ENCODE measurements around the gene SLFN12L. TPM values are rescaled to one million over a fixed set of nuclear protein-coding genes. Genes with fewer than 3 reads are reported as not detected.
A peak's percentile ranks its signal among the peaks of the same experiment; 100 is the strongest.

Gene SLFN12L
- total RNA-seq, 1 experiment from 2014 or later: not detected

GRCh38 chr17:35559495-35560210 lies 22.2 kb upstream of the SLFN12L start:
- no peaks in the 10 kb centered on the region for H3K9me3 ChIP-seq (ENCODE audit: insufficient read depth, low read depth)
- H4K20me1 ChIP-seq (ENCODE audit: insufficient read depth): no peaks in the 10 kb centered on the region
- H2AFZ ChIP-seq: no peak overlapping the region
- no peak overlapping the region for H3K4me3 ChIP-seq
- no peak for DNase-seq
- TF ChIP-seq EZH2 (IDR thresholded peaks at IDR 0.05; ENCODE audit: low read depth) (no peak), CTCF (conservative IDR thresholded peaks at IDR 0.05) (no peak)
- peaks cover 32% of the 10 kb centered on the region for H3K27me3 ChIP-seq (ENCODE audit: insufficient read depth, low read depth)
- intact Hi-C loops (cut with micrococcal nuclease; ENCODE audit: unreplicated experiment): loop anchor here (5.0 kb wide), 1 partner anchor 188 kb away; no protein-coding TSS in a partner anchor
- no peaks in the 10 kb centered on the region for H3K4me1 ChIP-seq (replicated peaks; ENCODE audit: insufficient read depth)
- H3F3A ChIP-seq (ENCODE audit: insufficient read depth, low read depth): no peaks in the 10 kb centered on the region
- no TSS peak for BruUV-seq (replicated peaks)
- no peaks in the 10 kb centered on the region for H3K36me3 ChIP-seq (ENCODE audit: low read depth)
- ChIA-PET POLR2A (ENCODE audit: unreplicated experiment) (no interaction called here), CTCF (interaction anchor here (0.6 kb wide), 2 partner anchors 29 to 1618 kb away, joined by 3 to 5 read pairs; no protein-coding TSS in a partner anchor)
- H3K79me2 ChIP-seq (ENCODE audit: low read depth): no peaks in the 10 kb centered on the region
- H3K9me2 ChIP-seq (ENCODE audit: insufficient read depth): no peaks in the 10 kb centered on the region
- H3K27ac ChIP-seq: no peak overlapping the region
- H3K4me2 ChIP-seq: no peak overlapping the region

GRCh38 chr17:35557353-35557752 lies 19.9 kb upstream of the SLFN12L start:
- no peak for DNase-seq
- no peak for TF ChIP-seq CTCF (conservative IDR thresholded peaks at IDR 0.05)
- no peak for TF ChIP-seq EZH2 (IDR thresholded peaks at IDR 0.05; ENCODE audit: low read depth)
- no peaks in the 10 kb centered on the region for H3K9me3 ChIP-seq (ENCODE audit: insufficient read depth, low read depth)
- no peaks in the 10 kb centered on the region for H3K4me1 ChIP-seq (replicated peaks; ENCODE audit: insufficient read depth)
- H3K4me2 ChIP-seq: no peak overlapping the region
- no peaks in the 10 kb centered on the region for H4K20me1 ChIP-seq (ENCODE audit: insufficient read depth)
- no TSS peak for BruUV-seq (replicated peaks)
- intact Hi-C loops (cut with micrococcal nuclease; ENCODE audit: unreplicated experiment): loop anchor here (5.0 kb wide), 1 partner anchor 190 kb away; no protein-coding TSS in a partner anchor
- no peaks in the 10 kb centered on the region for H3K36me3 ChIP-seq (ENCODE audit: low read depth)
- H3K79me2 ChIP-seq (ENCODE audit: low read depth): no peaks in the 10 kb centered on the region
- H3K9me2 ChIP-seq (ENCODE audit: insufficient read depth): no peaks in the 10 kb centered on the region
- ChIA-PET POLR2A (ENCODE audit: unreplicated experiment) (no interaction called here), CTCF (no interaction called here)
- H3K27me3 ChIP-seq (ENCODE audit: insufficient read depth, low read depth): peaks cover 34% of the 10 kb centered on the region
- no peak overlapping the region for H3K27ac ChIP-seq
- no peaks in the 10 kb centered on the region for H3F3A ChIP-seq (ENCODE audit: insufficient read depth, low read depth)
- H2AFZ ChIP-seq: no peak overlapping the region
- no peak overlapping the region for H3K4me3 ChIP-seq

GRCh38 chr17:35555691-35556090 lies 18.2 kb upstream of the SLFN12L start:
- no peaks in the 10 kb centered on the region for H3K9me2 ChIP-seq (ENCODE audit: insufficient read depth)
- H4K20me1 ChIP-seq (ENCODE audit: insufficient read depth): no peaks in the 10 kb centered on the region
- H3K27ac ChIP-seq: no peak overlapping the region
- CTCF ChIA-PET: interaction anchor here (0.5 to 0.6 kb wide), 2 partner anchors 176 to 515 kb away, joined by 4 to 6 read pairs; no protein-coding TSS in a partner anchor
- no peak for DNase-seq
- H3K27me3 ChIP-seq (ENCODE audit: insufficient read depth, low read depth): peaks cover 37% of the 10 kb centered on the region
- no peaks in the 10 kb centered on the region for H3K36me3 ChIP-seq (ENCODE audit: low read depth)
- H2AFZ ChIP-seq: no peak overlapping the region
- POLR2A ChIA-PET (ENCODE audit: unreplicated experiment): interaction anchor here (0.6 to 0.7 kb wide), 3 partner anchors 10 to 527 kb away, joined by 3 to 8 read pairs (median 5); no protein-coding TSS in a partner anchor
- no TSS peak for BruUV-seq (replicated peaks)
- no peaks in the 10 kb centered on the region for H3K4me1 ChIP-seq (replicated peaks; ENCODE audit: insufficient read depth)
- no peak overlapping the region for H3K4me3 ChIP-seq
- intact Hi-C loops (cut with micrococcal nuclease; ENCODE audit: unreplicated experiment): loop anchor here (5.0 kb wide), 1 partner anchor 192 kb away; no protein-coding TSS in a partner anchor
- no peak for TF ChIP-seq EZH2 (IDR thresholded peaks at IDR 0.05; ENCODE audit: low read depth)
- TF ChIP-seq CTCF (conservative IDR thresholded peaks at IDR 0.05): peak; percentile 31
- H3K4me2 ChIP-seq: no peak overlapping the region
- H3K79me2 ChIP-seq (ENCODE audit: low read depth): no peaks in the 10 kb centered on the region
- H3F3A ChIP-seq (ENCODE audit: insufficient read depth, low read depth): no peaks in the 10 kb centered on the region
- no peaks in the 10 kb centered on the region for H3K9me3 ChIP-seq (ENCODE audit: insufficient read depth, low read depth)
